Small intestine (tissue), 7 donors: ENCODE data around the gene TFEC. TPM values are rescaled to one million over a fixed set of nuclear protein-coding genes. Genes with fewer than 3 reads are reported as not detected.

Source experiments
- DNase-seq, 2 donors: peaks; one replicate each; pipeline versions ENCODE4 v3.0.0 to v3.0.0-alpha.2; 2013
- FAIRE-seq: peaks from 2 replicates; lab custom pipeline; 2012; peaks lifted over from hg19 to GRCh38; lab: Jason Lieb, UNC
- H3K27ac ChIP-seq, 3 donors: one replicate each; pipeline ENCODE4 v1.5.1; 2013; ENCODE audit warnings: low read length in 2 of 3, mild to moderate bottlenecking in 2 of 3, control low read depth in 1 of 3, inconsistent platforms in 1 of 3, low read depth in 1 of 3, moderate library complexity in 1 of 3
- H3K27me3 ChIP-seq, 3 donors: one replicate each; pipeline ENCODE4 v1.6.1; 2013; ENCODE audit warnings: low read length in 3 of 3, inconsistent platforms in 1 of 3; ENCODE audit not compliant: control insufficient read depth in 3 of 3, insufficient read depth in 3 of 3
- H3K36me3 ChIP-seq, 3 donors: one replicate each; pipeline ENCODE4 v1.6.1; 2013; ENCODE audit warnings: low read length in 3 of 3, inconsistent platforms in 1 of 3, low read depth in 1 of 3, mild to moderate bottlenecking in 1 of 3, moderate library complexity in 1 of 3; ENCODE audit not compliant: control insufficient read depth in 3 of 3, insufficient read depth in 2 of 3
- H3K4me1 ChIP-seq, 3 donors: one replicate each; pipeline ENCODE4 v1.6.1; 2013; ENCODE audit warnings: low read length in 2 of 3, inconsistent platforms in 1 of 3, low read depth in 1 of 3, mild to moderate bottlenecking in 1 of 3, moderate library complexity in 1 of 3; ENCODE audit not compliant: control insufficient read depth in 3 of 3, insufficient read depth in 2 of 3
- H3K4me3 ChIP-seq, 3 donors: one replicate each; pipeline ENCODE4 v1.5.1; 2013; ENCODE audit warnings: low read length in 3 of 3, control low read depth in 1 of 3, inconsistent platforms in 1 of 3, low read depth in 1 of 3, mild to moderate bottlenecking in 1 of 3, moderate library complexity in 1 of 3
- H3K9me3 ChIP-seq, 2 donors: one replicate each; pipeline ENCODE4 v1.6.1; 2013; ENCODE audit warnings: low read depth in 1 of 2, low read length in 1 of 2; ENCODE audit not compliant: control insufficient read depth in 2 of 2, insufficient read depth in 1 of 2
- WGBS, 3 donors: extraction: QIAGEN DNeasy Blood & Tissue Kit; methylation state at CpG; one replicate each; pipeline ENCODE4 v1.1.7; 2013; 5-methylcytosine and 5-hydroxymethylcytosine counted together
- polyA plus RNA-seq, 4 donors: library from polyadenylated mRNA; stranded (reverse) in 3 of 4; unstranded in 1 of 4; fragments of 200-250 nt in 3 of 4; fragments of 120-200 nt in 1 of 4; gene quantifications; one replicate each; pipeline versions ENCODE4 v1.2.1 to v1.2.3, GENCODE V29; 2013
- donor health status: healthy with polysubstance abuse.
- donor health status: control.
- donor health status: control.
- donor health status: Bipolar disorder and iron deficiency.
- donor health status: healthy.

TFEC gene
- polyA plus RNA-seq, 4 donors: 0.82 to 128 (median 7.5) TPM

DNA sequence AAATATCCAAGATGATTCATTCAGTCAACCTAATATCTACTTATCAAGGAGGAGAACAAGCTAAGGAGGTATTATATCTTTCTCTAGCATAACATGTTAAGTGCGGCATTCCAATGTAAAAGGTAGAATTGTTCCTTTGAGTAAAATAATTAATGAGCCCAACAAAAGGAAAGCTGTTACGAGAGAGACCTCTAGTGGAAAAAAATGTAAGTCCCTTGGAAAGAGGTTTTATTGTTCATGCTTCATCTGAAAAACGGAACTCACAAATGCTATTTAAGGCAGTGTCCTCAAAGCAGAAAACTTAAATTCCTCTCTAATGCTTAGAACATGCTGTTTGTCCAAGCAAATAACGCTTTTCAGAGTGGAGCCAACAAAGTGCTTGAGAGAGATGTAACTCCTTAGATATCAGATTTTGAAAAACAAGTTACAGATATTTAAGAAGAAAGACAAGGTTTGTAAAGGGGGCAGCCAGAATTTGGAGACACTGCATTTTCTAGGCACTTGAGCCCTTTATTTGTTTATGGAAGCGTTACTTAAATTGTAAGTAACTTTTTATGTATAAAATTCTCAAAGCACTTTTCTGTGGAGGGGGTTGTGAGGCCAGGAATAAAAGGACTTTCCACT is 119.9 kb downstream of the TFEC start:
- DNase-seq (peak; percentile 30 to 56), FAIRE-seq (no peak)
- no peaks in the 10 kb centered on the region for H3K9me3 ChIP-seq
- H3K36me3 ChIP-seq: no peaks in the 10 kb centered on the region
- no peaks in the 10 kb centered on the region for H3K27me3 ChIP-seq
- no peak overlapping the region for H3K27ac ChIP-seq
- 3 to 4% (median 3%) methylated on average over 5 of the region's 5 CpGs for WGBS, 3 donors
- H3K4me3 ChIP-seq: no peak overlapping the region
- H3K4me1 ChIP-seq: peaks cover 0 to 6% (median 0%) of the 10 kb centered on the region in 3 donors

DNA sequence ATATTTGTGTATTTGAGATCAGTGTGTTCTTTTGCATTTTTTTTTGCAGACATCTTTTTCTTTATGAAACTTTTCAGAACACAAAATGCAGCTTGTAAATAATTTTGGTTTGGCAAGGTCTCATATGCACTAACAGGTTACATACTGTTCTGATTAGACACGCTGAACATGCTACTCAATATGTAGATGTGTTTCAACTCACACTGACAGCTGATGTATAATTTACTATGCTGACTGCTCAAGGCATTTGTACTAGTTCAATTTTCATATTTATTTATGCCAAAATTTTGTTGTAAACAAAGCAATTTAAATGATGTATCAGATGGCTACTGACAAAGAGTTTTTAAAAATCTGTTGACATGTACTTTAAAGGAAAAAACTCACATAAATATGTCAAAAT is 123.8 kb downstream of the TFEC start:
- H3K4me1 ChIP-seq: peaks cover 0 to 6% (median 0%) of the 10 kb centered on the region in 3 donors
- 69 to 72% (median 72%) methylated on average over 1 of the region's 1 CpG for WGBS, 3 donors
- H3K9me3 ChIP-seq: no peaks in the 10 kb centered on the region
- H3K4me3 ChIP-seq: no peak overlapping the region
- FAIRE-seq (no peak), DNase-seq (no peak)
- no peak overlapping the region for H3K27ac ChIP-seq
- H3K36me3 ChIP-seq: no peaks in the 10 kb centered on the region
- no peaks in the 10 kb centered on the region for H3K27me3 ChIP-seq

DNA sequence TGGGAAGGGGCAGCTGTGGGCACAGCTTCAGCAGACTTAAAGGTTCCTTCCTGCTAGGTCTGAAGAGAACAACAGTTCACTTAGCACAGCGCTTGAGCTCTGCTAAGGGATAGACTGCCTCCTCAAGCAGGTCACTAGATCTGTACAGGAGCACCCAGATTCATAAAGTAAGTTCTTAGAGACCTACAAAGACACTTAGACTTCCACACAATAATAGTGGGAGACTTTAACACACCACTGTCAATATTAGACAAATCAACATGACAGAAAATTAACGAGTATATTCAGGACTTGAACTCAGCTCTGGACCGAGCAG is 140.9 kb downstream of the TFEC start:
- Histone ChIP-seq H3K4me3 (no peak overlapping the region), H3K36me3 (no peaks in the 10 kb centered on the region), H3K27me3 (no peaks in the 10 kb centered on the region), H3K4me1 (no peaks in the 10 kb centered on the region), H3K9me3 (no peaks in the 10 kb centered on the region), H3K27ac (no peak overlapping the region)
- WGBS, 3 donors: 84 to 93% (median 84%) methylated on average over 3 of the region's 3 CpGs
- DNase-seq (no peak), FAIRE-seq (no peak)

DNA sequence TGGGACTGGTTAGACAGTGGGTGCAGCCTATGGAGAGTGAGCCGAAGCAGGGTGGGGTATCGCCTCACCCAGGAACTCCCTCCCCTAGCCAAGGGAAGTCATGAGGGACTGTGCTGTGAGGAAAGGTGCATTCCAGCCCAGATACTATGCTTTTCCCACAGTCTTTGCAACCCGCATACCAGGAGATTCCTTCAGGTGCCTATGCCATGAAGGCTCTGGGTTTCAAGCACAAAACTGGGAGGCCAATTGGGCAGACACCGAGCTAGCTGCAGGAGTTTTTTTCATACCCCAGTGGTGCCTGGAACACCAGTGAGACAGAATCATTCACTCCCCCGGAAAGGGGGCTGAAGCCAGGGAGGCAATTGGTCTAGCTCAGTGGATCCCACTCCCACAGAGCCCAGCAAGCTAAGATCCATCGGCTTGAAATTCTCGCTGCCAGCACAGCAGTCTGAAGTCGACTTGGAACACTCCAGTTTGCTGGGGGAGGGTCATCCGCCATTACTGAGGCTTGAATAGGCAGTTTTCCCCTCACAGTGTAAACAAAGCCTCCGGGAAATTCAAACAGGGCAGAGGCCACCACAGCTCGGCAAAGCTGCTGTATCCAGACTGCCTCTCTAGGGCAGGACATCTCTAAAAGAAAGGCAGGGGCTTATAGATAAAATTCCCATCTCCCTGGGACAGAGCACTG is 141.4 kb downstream of the TFEC start:
- Histone ChIP-seq H3K27ac (no peak overlapping the region), H3K4me1 (no peaks in the 10 kb centered on the region), H3K27me3 (no peaks in the 10 kb centered on the region), H3K9me3 (no peaks in the 10 kb centered on the region), H3K4me3 (no peak overlapping the region), H3K36me3 (no peaks in the 10 kb centered on the region)
- FAIRE-seq: no peak
- no peak for DNase-seq
- 72 to 78% (median 73%) methylated on average over 11 of the region's 11 CpGs for WGBS, 3 donors

DNA sequence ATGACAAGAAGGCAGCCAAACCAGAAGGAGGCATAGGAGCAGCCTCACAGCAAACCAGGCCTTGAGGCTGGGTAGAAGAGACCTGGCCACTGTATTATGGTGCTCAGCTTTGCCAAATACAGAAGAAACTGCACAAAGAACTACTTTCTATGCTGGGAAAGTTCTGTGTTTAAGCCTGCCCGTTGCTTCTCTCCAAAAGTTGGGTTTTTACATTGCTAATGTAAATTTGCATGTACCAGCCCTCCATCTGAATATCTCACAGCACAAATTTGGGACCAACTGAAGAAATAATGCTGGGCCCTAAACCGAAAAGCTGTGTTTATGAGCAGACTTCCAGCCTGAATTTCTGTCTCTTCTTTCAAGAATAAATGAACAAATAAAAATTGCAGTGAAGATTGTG is 145.0 kb downstream of the TFEC start:
- Histone ChIP-seq H3K4me1 (no peaks in the 10 kb centered on the region), H3K9me3 (no peaks in the 10 kb centered on the region), H3K27ac (no peak overlapping the region), H3K36me3 (no peaks in the 10 kb centered on the region), H3K4me3 (no peak overlapping the region), H3K27me3 (no peaks in the 10 kb centered on the region)
- WGBS, 3 donors: 40 to 70% (median 53%) methylated on average over 2 of the region's 2 CpGs
- no peak for DNase-seq
- FAIRE-seq: no peak

Other genes starting within 250 kb of the TFEC start
- 10 to 100 TPM; 43.2 to 69.7 (median 60.7) TPM for gene TES, start 179.8 kb upstream of the TFEC start, polyA plus RNA-seq